NCI-H524 treated with DMSO at 0.1 percent for 48 hours (cell line): ENCODE results near the gene CCDC47.

Source experiments
- DNase-seq: peaks from one replicate; lab custom pipeline; 2025; lab: John Stamatoyannopoulos, UW

CCDC47 gene

DNA sequence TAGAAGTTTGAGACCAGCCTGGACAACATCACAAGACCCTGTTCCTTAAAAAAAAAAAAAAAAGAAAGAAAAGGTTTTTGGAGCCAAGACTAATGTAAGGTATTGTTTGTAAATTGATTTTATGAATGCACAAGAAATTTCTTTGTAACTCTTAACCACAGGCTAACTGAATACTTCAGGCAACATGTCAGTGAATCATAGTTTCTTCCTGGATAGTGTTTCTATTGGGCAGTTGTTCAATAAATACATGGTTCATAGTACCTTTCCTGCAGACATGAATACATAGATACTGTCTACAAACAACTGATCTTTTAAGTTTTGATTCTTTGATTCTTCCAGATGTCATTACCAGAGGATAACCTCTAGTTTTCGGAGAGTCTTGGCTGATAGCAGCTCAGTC, 12.2 kb upstream of the CCDC47 start:
- no peak for DNase-seq

DNA sequence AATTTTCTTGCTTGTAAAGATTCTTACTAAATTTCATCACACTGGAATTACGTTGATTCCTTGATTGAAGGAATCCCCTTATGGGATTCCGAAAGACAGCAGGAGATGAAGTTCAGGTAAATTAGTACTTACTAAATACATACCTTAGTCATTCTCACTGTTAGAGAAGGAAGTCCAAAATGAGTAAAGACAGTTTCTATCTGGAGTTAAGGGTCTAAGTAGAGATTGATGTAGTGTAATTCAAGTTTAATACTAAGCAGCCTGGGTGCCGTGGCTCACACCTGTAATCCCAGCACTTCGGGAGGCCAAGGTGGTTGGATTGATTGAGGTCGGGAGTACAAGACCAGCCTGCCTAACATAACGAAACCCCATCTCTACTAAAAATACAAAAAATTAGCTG, 10.1 kb upstream of the CCDC47 start:
- no peak for DNase-seq

- no peak for DNase-seq
These were observed 7.5 kb upstream of the CCDC47 start for GRCh38 chr17:63780928-63781327.

DNA sequence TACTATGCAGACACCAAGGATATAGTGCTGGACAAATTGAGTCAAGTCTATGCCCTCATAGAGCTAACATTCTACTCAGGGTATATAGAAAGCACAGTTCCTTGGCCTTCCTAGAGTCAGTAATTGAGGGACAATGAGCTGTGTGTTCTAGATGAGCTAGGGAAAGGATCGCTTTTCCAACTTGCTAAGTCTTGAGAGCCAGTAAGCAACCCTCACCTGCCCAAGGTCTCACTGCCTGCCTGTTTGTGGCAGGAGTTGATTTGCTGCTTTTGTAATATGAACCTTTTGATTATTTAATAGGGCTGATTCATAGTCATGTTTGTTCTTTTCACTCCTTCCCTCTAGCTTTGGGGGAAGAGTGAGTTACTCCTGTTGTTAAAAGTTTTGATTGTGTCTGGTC, 7.1 kb upstream of the CCDC47 start:
- DNase-seq, result no peak

- DNase-seq, result no peak
These were observed 2.0 kb upstream of the CCDC47 start for GRCh38 chr17:63775420-63775819.

GRCh38 chr17:63774969-63775265, 1.5 kb upstream of the CCDC47 start:
- DNase-seq, result no peak

DNA sequence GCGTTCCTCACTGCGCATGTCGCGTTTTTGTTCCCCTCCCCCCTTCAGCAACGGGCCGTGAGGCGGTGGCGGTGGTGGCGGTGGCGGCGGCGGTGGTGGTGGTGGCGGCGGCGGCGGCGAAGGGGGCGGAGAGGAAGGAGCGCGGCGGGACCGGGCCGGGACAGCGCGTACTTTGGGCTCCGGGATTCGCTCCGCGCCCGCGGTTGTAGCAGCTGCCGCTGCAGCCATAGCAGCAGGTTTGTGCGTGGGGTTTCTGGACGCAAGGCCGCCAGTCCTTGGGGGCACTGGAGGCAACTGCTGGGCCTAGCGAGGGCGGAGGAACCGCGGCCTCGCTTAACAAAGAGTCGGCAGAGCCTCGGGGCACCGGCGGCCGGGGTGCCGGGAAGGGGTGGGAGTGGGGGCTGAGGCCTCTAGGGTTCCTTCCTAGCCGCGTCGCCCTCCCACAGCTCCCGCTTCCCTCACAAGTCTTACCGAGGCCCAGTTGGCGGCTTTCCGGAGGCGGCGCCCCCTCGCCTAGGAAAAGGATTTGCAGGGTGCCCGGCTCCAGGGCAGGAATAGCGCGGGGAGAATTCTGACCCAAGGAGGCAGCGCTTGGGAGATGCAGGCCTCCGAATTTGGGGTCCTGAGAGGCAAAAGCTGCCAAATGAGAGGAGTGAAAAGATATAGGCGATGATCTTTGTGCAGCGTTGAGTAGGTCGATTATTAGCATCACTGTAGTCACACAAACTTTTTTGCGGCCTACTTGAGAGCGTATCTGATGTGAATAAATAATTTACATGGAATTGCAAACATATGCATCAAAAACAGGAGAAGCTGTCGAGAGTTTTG, 958 bp upstream of the CCDC47 start, which contains the start of gene DDX42:
Gene DDX42 (plus strand): TSS at position 30 of the 828 bp plus-strand sequence. CDS start 12,880 bp downstream, outside the sequence.
- DNase-seq, result peak; percentile 3

- DNase-seq, result no peak
These were observed 561 bp downstream of the CCDC47 start for GRCh38 chr17:63772801-63773271.

GRCh38 chr17:63768433-63768832, 5.0 kb downstream of the CCDC47 start:
- no peak for DNase-seq

DNA sequence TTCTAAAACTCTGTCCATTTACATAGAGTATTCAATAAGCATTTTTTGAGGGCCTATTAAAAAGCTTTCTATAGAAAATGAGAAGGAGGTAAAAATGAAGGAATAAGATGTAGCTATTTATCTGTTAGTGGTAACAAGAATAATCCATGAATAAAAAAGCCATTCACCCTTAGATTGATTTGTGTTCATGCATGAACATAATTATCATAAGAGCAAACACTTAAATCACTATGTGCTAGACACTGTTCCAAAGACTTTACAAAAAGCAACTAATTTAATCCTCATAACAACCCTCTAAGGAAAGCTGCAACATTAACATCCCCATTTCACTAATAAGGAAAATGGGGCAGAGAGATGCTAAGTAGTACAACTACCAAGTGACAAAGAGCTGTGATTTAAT, 6.6 kb downstream of the CCDC47 start:
- no peak for DNase-seq

- DNase-seq, result no peak
These were observed 8.7 kb downstream of the CCDC47 start for GRCh38 chr17:63764716-63765115.

- DNase-seq, result no peak
These were observed 11.0 kb downstream of the CCDC47 start for GRCh38 chr17:63762161-63763078.

DNA sequence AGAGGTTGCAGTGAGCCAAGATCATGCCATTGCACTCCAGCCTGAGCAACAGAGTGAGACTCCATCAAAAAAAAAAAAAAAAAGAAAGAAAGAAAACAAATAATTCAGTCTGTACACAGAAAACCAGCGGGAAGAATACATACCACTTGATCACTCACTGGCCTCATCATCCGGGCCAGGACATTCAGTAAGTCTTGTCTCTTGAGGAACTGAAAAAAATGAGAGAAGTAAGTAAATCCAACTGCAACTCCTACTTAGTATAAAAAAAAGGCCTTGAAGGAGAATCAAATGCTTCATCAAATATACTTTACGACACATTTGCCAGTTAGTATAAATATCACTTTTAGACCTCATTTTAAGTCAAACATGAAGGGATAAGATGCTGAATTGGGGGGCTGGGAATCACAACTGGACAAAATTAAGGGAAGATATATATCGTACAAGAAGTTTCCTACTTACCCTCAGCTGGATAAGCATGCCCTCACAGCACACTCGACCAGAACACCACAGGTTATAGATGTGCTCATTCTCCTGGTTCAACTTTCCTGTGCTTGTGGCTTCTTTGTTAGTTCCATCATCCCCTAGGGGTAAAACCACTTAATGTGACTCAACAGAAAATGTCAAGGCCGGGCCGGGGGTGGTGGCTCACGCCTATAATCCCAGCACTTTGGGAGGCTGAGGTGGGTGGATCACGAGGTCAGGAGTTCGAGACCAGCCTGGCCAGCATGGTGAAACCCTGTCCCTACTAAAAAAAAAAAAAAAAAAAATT, 12.4 kb downstream of the CCDC47 start:
- DNase-seq, result no peak

DNA sequence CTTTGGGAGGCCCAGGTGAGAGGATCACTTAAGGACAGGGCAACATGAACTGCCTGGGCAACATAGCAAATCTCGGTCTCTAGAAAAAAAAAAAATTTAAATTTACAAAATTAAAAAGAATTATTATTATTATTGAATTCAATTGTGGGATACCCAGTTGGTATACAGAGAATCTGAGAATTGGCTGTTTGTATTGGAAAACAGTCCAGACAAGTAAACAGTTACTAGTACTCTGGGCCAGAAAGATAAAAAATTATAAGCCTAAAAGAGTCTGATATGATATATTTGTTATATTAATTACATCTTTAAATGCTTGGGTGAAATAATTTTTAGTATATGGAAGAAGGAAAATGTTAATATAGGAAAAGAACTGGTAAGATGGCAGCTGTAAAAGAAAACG, 15.0 kb downstream of the CCDC47 start:
- DNase-seq, result no peak

GRCh38 chr17:63754046-63754445, 19.4 kb downstream of the CCDC47 start:
- DNase-seq, result no peak

- DNase-seq, result no peak
These were observed 20.2 kb downstream of the CCDC47 start for GRCh38 chr17:63753215-63753614.

DNA sequence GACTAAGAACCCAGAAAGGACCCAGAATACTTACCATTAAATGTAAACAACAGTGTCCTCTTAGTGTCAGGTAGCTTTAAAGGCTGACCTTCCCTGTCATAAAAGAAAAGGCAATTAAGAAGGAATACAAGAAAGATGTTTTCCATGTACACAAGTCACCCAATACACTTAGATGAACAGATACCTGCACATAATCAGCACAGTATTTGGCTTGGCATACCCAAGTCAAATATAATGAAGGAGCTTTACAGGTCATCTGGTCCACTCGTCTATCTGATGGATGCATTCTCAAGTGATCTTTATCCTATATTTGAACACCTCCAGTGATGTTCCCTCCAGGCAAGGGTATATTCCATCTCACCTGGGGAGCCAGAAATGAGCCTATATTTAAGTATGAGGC, 20.7 kb downstream of the CCDC47 start:
- no peak for DNase-seq

DNA sequence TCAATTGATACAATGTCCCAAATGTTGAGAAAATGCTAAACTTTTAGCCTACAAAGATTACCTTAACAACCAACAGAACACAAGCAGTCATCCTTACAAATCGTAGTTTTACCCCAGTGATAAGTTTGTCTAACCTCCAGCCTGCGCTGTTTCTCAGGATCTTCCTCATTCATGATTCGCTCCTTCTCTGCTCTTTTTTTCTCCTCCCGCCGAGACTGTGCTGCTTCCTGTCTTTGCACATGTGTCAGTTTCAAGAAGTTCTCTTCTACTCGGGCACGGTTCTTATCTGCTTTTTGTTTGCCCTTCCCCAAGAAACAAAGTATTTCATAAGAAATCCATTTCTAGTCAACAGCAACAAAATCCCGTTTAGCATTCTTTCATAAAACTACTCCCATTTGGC, 21.6 kb downstream of the CCDC47 start:
- DNase-seq, result no peak

GRCh38 chr17:63741408-63742173, 31.8 kb downstream of the CCDC47 start, which contains the start of gene STRADA:
STRADA (minus strand) TSS chr17:63741799; CDS start chr17:63728369, 13,430 bp downstream.
- peak; percentile 92 for DNase-seq

GRCh38 chr17:63741143-63741407, 32.3 kb downstream of the CCDC47 start:
- no peak for DNase-seq

DNA sequence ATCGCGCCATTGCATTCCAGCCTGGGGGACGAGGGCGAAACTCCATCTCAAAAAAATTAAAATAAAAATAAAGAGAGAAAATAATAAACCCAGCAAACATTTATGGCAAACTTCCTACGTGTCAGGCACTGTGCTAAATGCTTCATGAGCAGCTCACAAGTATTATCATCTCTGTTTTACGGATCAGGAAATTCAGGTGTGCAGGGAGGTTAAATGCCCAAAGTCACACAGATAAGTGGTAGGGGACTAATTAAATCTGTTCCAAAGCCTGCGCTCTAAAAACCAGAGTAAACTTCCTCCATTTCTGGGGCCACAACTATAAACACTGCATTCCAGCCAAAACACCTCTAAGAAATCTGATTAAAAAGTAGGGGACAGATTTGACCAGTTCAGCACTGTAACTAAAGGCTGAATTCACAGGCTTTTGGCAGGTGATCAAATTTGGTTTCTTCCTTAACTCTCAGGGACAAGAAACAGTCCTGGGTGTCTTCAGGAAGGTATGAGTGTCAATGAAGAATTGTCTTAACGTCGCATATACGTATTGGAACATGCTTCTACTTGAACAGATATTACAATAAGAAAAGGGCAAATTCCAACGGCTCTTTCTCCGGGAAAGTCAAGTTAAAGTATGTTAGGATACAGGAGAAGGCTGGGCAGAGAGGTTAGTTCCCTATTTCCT, 32.8 kb downstream of the CCDC47 start:
- DNase-seq, result no peak
